GM12878 (cell line): ENCODE data around the gene KREMEN2. TPM values are rescaled to one million over a fixed set of nuclear protein-coding genes. Genes with fewer than 3 reads are reported as not detected.

Experiments used
- BRCA1 ChIP-seq: IDR thresholded peaks from 2 replicates; pipeline ENCODE4 v1.6.1; 2011; ENCODE audit warnings: low read depth, low read length, improper control_type of control experiment
- CBX3 ChIP-seq: fragments of 200-600 bp; sonication (generic); IDR thresholded peaks from 2 replicates; pipeline ENCODE4 v1.6.1; 2016; ENCODE audit warnings: low read depth, borderline replicate concordance
- CTCF ChIP-seq, 3 experiments: IDR thresholded peaks in 2 of 3; conservative IDR thresholded peaks in 1 of 3; 2 replicates each; pipeline ENCODE4 v1.5.1; 2011; ENCODE audit warnings: low read depth in 3 of 3, low read length in 3 of 3, mild to moderate bottlenecking in 3 of 3, control low read depth in 2 of 3, moderate library complexity in 2 of 3, inconsistent platforms in 1 of 3, mixed read lengths in 1 of 3; ENCODE audit not compliant: control insufficient read depth in 2 of 3, insufficient read depth in 1 of 3; ENCODE audit errors: extremely low read depth in 1 of 3
- FOXK2 ChIP-seq: fragments of 450-650 bp; IDR thresholded peaks from 2 replicates; pipeline ENCODE4 v1.6.1; 2017; ENCODE audit warnings: mild to moderate bottlenecking, moderate library complexity
- HDGF ChIP-seq: fragments of 450-650 bp; IDR thresholded peaks from 2 replicates; pipeline ENCODE4 v1.6.1; 2016; ENCODE audit warnings: antibody characterized with exemption
- KLF5 ChIP-seq: fragments of 450-650 bp; IDR thresholded peaks from 2 replicates; pipeline ENCODE4 v1.6.1; 2014; ENCODE audit warnings: mild to moderate bottlenecking; ENCODE audit not compliant: partially characterized antibody
- MAX ChIP-seq: IDR thresholded peaks from 2 replicates; pipeline ENCODE4 v1.6.1; 2012; ENCODE audit warnings: low read depth, low read length, improper control_type of control experiment
- MEF2A ChIP-seq: IDR thresholded peaks from 2 replicates; pipeline ENCODE4 v1.6.1; 2011; ENCODE audit warnings: low read depth, mild to moderate bottlenecking, low read length, moderate library complexity; ENCODE audit not compliant: insufficient read depth
- RAD51 ChIP-seq: fragments of 450-650 bp; IDR thresholded peaks from 2 replicates; pipeline ENCODE4 v1.6.1; 2016; ENCODE audit warnings: moderate library complexity, mild to moderate bottlenecking, inconsistent platforms
- RELB ChIP-seq: fragments of 450-650 bp; IDR thresholded peaks from 2 replicates; pipeline ENCODE4 v1.6.1; 2017; ENCODE audit warnings: low read depth, mild to moderate bottlenecking, moderate library complexity
- SPI1 ChIP-seq: IDR thresholded peaks from 2 replicates; pipeline ENCODE4 v1.6.1; 2011; ENCODE audit warnings: low read depth, mild to moderate bottlenecking, low read length, moderate library complexity, borderline replicate concordance; ENCODE audit not compliant: insufficient read depth
- TAF1 ChIP-seq: IDR thresholded peaks from 2 replicates; pipeline ENCODE4 v1.6.1; 2011; ENCODE audit warnings: mild to moderate bottlenecking, low read depth, low read length, borderline replicate concordance
- polyA plus RNA-seq, 11 experiments: library from polyadenylated mRNA; depleted of rRNA in 4 of 11; unstranded in 6 of 11; stranded (reverse) in 5 of 11; fragments of >200 nt; fragmentation: Nextera tagmentation in 4 of 11; fragmentation: Illumina TruSeq in 1 of 11; extraction: Ambion mirVana in 4 of 11; extraction: Trizol in 1 of 11; gene quantifications; 1 replicate in 1 of 11; 2 replicates in 10 of 11; pipeline versions ENCODE4 v1.2.1 to v1.2.3, GENCODE V29; 2011 to 2016; ENCODE audit warnings: inconsistent platforms in 2 of 11, missing spikeins in 2 of 11, low read depth in 1 of 11
- total RNA-seq, 4 experiments: library from RNA; depleted of rRNA in 3 of 4; stranded (reverse); fragments of >200 nt in 3 of 4; fragmentation: Illumina TruSeq in 1 of 4; extraction: Trizol in 1 of 4; gene quantifications; 2 replicates each; pipeline versions ENCODE4 v1.2.1 to v1.2.3, GENCODE V29; 2013 to 2021

Gene KREMEN2
- total and polyA plus RNA-seq, 10 of the 15 experiments (the other 5 are each of a cell fraction or from before 2014, with no cell fraction given), result 0.06 to 3.7 (median 0.83) TPM; not detected in 2

GRCh38 chr16:2968738-2969544 is 4.9 kb downstream of the KREMEN2 start, which contains the start of gene PAQR4 (continued):
- TF ChIP-seq CTCF (IDR thresholded peaks at IDR 0.05 in 2 of 3, conservative IDR thresholded peaks at IDR 0.05 in 1 of 3; ENCODE audit: control insufficient read depth in 2 of 3, extremely low read depth in 1 of 3, insufficient read depth in 1 of 3, low read depth in 3 of 3, low read length in 3 of 3) (no peak), MAX (peak; percentile 68; the same call in 1 of the 2 replicates), FOXK2 (no peak), HDGF (peak; percentile 71; the same call in 1 of the 2 replicates), SPI1 (no peak), RAD51 (no peak), MEF2A (no peak), TAF1 (no peak), CBX3 (no peak), BRCA1 (no peak), RELB (peak; percentile 48; the same call in 1 of the 2 replicates), KLF5 (peak; percentile 25)
